DMS114 treated with DMSO at 0.1 percent for 48 hours (cell line): ENCODE measurements around the gene CHL1.

Source experiments
- DNase-seq: peaks from one replicate; lab custom pipeline; 2025; ENCODE audit not compliant: unreplicated experiment; lab: John Stamatoyannopoulos, UW

The CHL1 gene

GRCh38 chr3:279325-279724 lies 82.8 kb downstream of the CHL1 start:
- DNase-seq, result no peak

GRCh38 chr3:280681-281080 lies 84.1 kb downstream of the CHL1 start:
- no peak for DNase-seq

DNA sequence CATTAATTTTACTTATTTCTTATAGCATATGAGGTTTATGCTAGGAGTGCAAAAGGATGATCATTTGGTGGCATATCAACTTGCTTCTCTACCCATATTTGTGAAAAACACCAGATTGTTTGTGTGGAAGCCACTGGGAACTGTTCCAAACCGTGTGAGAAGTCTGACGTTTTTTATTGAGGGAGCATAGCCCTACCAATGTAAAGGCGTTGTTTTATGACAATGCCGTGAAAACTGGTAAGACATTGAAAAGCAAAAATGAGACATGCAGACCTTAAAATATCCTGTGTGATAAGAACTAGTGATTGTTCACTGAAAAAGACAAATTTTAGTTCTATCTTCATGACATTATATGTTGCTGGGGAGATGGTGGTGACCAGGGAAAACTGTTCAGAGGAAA lies 87.8 kb downstream of the CHL1 start:
- DNase-seq, result no peak

DNA sequence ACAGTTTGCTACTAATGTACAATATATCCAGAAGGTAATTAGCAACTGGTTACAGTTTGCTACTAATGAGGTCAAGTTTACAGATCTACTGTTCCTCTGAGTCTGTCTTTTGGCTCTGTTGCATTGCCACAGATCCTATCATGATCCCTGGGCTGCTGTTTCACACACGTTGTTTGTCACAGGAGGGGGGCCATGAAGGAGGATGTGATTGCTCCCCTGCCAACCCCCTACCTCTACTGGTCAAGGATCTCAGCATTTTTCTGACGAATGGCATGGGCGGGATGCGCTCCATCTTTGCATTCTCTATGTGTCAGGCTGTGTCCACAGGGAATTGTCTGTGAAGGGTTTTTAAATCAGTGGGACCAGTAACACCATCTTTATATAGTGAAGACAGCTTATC lies 91.9 kb downstream of the CHL1 start:
- no peak for DNase-seq

- no peak for DNase-seq
Observed at GRCh38 chr3:291028-291427, 94.5 kb downstream of the CHL1 start.

DNA sequence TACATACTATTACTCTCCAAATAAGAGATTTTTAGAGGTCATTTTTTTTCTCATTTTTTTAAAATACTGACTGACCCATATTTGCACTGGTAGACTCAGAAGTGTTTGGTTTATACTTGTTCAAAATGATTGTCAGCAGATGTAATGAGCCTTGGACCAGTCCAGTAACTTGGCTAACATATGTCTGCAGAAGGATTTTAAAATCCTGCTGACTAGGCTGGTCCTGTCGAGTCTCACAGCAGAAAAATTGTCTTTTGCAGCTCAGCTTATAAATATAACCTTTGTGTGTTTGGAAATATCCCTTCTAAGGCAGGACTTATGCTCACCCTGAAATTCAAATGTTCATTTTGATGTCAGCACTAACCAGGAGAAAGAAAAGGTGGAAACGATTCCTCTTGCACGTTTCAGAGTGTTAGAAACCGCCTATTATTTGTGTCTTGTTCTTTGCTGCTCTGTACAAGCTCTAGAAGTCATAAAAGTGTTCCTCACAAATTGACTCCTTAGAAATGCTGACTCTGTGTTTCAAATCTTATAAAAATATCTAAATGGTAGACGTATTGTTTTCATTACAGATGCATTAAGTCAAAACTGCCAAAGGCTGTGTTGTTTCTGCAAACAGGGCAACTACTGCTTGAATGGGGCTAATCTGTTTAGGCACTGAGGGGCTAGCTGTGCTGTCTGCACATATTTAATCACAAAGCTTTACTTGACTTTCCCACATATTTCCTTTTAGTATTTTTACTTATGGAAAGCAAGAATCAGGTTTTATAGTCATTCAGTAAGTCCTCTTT lies 95.3 kb downstream of the CHL1 start:
- no peak for DNase-seq

- no peak for DNase-seq
Observed at GRCh38 chr3:294096-294495, 97.5 kb downstream of the CHL1 start.

DNA sequence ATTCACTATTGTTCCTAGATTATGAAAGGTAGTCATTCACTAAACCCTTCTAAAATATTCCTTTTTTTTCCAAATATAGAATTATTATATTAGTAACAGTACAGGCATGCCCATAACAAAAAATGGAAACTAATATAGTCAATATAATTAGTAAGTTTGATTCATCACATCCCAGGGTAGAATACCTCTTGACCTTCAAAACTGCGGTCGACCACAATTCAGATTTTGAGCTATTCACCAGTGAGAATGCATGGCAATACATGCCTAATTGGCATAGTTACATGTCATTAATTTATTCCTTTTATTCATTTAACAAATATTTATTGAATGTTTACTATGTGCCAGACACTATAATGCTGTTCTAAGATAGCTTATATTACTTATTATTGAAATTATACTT lies 98.0 kb downstream of the CHL1 start:
- DNase-seq, result no peak

DNA sequence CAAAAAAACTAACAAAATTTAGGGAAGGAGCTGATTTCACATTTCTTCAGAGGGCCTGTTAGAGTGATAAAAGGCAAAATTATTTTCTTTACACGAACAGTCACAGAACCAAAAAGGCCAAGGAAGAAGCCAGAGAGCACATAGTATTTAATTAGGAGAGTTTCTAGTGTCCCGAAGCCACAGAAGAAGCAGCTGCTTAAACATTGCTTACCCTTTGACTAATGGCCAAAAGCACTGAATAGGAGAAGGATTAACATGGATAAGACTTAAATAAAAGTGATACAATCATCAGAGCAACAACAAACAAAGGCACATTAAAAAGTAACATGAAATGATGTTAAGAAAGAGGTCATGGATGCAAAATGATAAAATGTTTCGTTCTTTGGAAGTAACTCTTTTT lies 98.6 kb downstream of the CHL1 start:
- DNase-seq, result no peak

GRCh38 chr3:297585-297984 lies 101.0 kb downstream of the CHL1 start:
- DNase-seq, result no peak

DNA sequence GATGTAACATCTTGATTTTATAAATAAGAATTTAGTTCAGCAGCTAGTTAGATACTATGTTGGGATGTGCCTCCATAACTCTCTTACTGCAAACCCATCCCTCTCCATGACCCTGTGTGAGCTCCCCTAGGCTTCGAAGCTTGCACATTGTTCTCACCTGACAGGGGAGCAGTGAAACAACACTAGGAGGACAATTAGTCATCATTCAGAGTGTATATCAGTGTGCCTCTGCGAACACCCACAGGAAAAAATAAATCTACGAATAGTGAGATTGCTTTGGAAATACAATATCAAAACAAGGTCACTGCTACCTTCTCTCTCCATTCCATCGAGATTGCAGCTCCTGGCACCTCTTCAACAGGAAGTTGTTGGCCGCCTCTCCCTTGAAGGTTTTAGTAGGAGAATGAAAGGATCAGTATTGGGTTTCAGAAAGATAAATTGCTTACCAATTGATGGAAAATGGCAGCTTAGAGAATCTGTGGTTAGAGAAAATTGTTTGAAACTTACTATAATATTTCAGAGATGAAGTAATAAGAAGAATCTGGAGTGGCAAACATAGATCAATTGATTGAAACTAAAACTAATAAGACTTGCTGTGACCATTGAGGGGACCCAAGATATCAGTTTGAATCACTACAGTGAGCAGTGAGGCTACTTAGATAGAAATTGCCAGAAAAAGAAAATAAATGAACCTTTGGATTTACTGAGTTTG lies 103.2 kb downstream of the CHL1 start:
- no peak for DNase-seq

GRCh38 chr3:307182-307581 lies 110.6 kb downstream of the CHL1 start:
- DNase-seq, result no peak

GRCh38 chr3:308597-309321 lies 112.2 kb downstream of the CHL1 start:
- DNase-seq, result no peak

DNA sequence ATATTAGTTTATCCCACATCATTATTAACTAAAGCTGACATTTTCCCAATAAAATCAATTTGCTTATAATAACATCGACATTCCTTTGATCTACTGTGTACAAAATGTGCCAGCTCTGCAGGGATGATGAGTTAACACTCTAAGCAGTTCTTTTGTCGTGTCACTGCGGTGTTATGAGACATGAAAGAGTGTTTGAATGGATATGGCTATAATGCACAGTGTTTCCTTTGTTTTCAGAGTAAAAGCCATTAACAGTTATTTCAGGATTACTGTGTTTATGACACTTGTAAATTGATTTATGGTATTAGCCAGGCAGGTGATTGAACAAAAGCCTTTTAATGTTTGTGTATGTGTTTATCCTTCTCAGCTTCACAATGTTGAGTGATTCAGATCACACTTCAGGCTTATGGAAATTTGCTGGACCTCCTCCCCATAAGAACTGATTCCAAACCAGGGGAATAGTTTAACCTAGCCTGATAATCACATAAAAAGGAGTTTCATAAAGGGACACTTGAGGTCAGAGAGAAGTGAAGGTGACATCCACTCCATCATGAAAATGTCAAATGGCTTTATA lies 115.7 kb downstream of the CHL1 start:
- DNase-seq, result no peak

DNA sequence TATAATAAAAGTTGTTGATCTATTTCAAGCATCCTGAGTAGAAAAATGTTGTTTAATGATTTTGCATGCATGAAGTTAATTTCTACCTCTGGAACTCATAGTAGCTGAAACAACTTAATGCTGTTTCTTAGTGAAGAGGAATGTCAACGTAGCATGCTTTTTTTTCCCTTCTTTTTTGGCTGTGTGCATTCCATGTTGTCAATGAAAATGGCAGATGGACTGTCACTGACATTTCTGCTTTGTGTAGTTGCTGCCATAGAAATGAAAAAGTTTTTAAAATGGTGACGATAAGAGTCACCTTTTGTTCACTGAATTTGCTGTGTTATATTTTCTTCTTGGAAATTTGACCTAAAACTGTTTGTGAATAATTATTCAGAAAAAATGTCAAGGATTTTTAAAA lies 116.3 kb downstream of the CHL1 start:
- no peak for DNase-seq

DNA sequence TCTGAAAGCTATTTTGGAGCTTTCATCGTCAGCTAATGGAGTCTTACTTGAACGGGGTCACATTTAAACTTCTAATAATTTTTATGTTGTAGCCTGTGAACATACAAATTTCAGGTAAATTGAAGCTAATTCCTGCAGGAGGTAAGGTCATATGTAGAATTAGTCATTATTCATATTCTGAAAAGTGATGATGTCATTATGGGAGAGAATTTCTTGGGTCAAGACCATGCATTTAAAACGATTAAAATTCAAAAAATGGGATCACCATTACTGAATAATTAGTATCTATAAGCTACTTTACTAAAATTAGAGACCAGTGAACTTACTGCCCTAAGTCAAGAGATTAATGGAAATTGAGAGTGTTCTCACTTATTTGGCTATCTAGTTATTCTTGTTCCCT lies 120.4 kb downstream of the CHL1 start:
- no peak for DNase-seq

GRCh38 chr3:318903-319302 lies 122.3 kb downstream of the CHL1 start:
- DNase-seq, result no peak

DNA sequence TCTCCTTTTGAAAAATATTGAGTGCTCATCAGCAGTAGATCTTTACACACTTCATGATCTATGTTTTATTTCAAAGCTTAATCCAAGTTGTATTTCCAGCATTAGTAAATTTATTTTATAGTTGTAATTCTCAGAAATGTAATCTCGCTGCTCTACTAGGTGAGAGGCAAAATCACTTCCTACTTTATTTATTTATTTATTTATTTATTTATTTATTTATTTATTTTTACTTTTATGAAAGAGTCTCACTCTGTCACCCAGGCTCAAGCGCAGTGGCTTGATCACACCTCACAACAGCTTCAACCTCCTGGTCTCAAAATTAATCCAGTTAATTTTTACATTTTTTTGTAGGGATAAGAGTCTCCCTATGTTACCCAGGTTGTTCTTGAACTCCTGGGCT lies 127.9 kb downstream of the CHL1 start:
- no peak for DNase-seq

GRCh38 chr3:325495-325894 lies 128.9 kb downstream of the CHL1 start:
- no peak for DNase-seq

DNA sequence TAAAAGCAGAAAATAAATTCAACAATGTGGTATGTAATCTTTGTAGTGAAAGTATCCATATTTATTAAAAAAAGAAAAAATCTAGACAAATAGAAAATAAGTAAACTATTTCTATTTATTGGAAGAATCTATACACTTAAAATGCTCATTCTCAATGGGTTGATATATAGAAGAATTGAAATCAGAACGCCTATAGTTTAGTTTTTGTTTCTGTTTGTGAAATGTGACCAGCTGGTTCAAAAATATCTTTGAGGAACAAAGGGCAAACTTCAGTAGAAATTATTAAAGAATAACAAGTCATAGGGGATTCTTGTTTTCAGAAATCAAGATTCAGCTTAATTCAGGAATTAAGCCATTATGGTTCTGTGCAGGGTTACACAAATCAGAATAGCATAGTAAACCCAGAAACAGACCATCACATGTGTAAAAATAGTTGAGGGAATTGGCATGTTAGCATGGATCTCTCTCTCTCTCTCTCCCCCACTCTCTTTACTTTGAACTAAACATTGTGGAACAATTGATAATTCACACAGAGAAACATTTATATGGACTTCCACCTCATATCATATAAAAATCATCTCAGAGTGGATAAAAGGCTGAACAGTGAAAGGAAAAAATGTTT lies 134.0 kb downstream of the CHL1 start:
- DNase-seq, result no peak

GRCh38 chr3:331881-332280 lies 135.3 kb downstream of the CHL1 start:
- DNase-seq, result no peak
